K562 (cell line): ENCODE measurements around the gene SLC25A53. TPM values are rescaled to one million over a fixed set of nuclear protein-coding genes. Genes with fewer than 3 reads are reported as not detected.

Experiments used
- BRD9 ChIP-seq: fragments of 450-650 bp; IDR thresholded peaks from 2 replicates; pipeline ENCODE4 v1.6.1; 2018; ENCODE audit warnings: low read depth; ENCODE audit not compliant: partially characterized antibody
- CBFA2T2 ChIP-seq: fragments of 450-650 bp; conservative IDR thresholded peaks from 2 replicates; pipeline ENCODE4 v1.6.1; 2017; ENCODE audit warnings: mild to moderate bottlenecking
- CREB3L1 ChIP-seq: fragments of 450-650 bp; IDR thresholded peaks from 2 replicates; pipeline ENCODE4 v1.6.1; 2014; ENCODE audit warnings: low read depth, mild to moderate bottlenecking, moderate library complexity, borderline replicate concordance
- ELF2 ChIP-seq: fragments of 250-450 bp; sonication (Bioruptor Pico); IDR thresholded peaks from 2 replicates; pipeline ENCODE4 v1.5.0; 2021; ENCODE audit warnings: mild to moderate bottlenecking
- KDM1A ChIP-seq, 2 experiments: fragments of 450-650 bp; IDR thresholded peaks; 2 replicates each; pipeline ENCODE4 v1.6.1; 2016; ENCODE audit warnings: mild to moderate bottlenecking in 2 of 2
- L3MBTL2 ChIP-seq: fragments of 450-650 bp; IDR thresholded peaks from 2 replicates; pipeline ENCODE4 v1.6.1; 2016; ENCODE audit warnings: mild to moderate bottlenecking, moderate library complexity
- MBD2 ChIP-seq: sonication (generic); IDR thresholded peaks from 2 replicates; pipeline ENCODE4 v1.6.1; 2016; ENCODE audit warnings: low read depth, borderline replicate concordance
- POLR3A ChIP-seq: IDR thresholded peaks from 2 replicates; pipeline ENCODE4 v1.6.1; 2011; ENCODE audit warnings: borderline replicate concordance, mild to moderate bottlenecking, moderate library complexity; ENCODE audit not compliant: insufficient read length, insufficient read depth; ENCODE audit errors: extremely low read depth
- RBFOX2 ChIP-seq: fragments of 200-400 bp; formaldehyde crosslinking; IDR thresholded peaks from 2 replicates; pipeline ENCODE4 v1.6.1; 2017; ENCODE audit warnings: low read depth, mild to moderate bottlenecking, low read length, moderate library complexity
- SMARCA4 ChIP-seq: fragments of 450-650 bp; IDR thresholded peaks from 2 replicates; pipeline ENCODE4 v1.6.1; 2016
- SPI1 ChIP-seq: IDR thresholded peaks from 2 replicates; pipeline ENCODE4 v1.6.1; 2011; ENCODE audit warnings: low read depth, low read length, control low read depth, borderline replicate concordance
- TBP ChIP-seq: optimal IDR thresholded peaks from 2 replicates; pipeline ENCODE3; 2011; ENCODE audit warnings: low read depth, low read length, improper control_type of control experiment
- TFAP4 ChIP-seq: sonication (generic); formaldehyde crosslinking; IDR thresholded peaks from 2 replicates; pipeline ENCODE4 v1.8.0; 2022; ENCODE audit warnings: missing genetic modification reagents, mild to moderate bottlenecking, moderate library complexity, borderline replicate concordance
- ZBTB12 ChIP-seq: fragments of 250-450 bp; sonication (Bioruptor Pico); IDR thresholded peaks from 2 replicates; pipeline ENCODE4 v1.4.0; 2020
- ZBTB5 ChIP-seq: fragments of 450-650 bp; IDR thresholded peaks from 2 replicates; pipeline ENCODE4 v1.6.1; 2017; ENCODE audit warnings: antibody characterized with exemption
- ZNF184 ChIP-seq: sonication (generic); formaldehyde crosslinking; IDR thresholded peaks from 2 replicates; pipeline ENCODE4 v1.5.0; 2020; ENCODE audit warnings: missing genetic modification reagents
- ZNF592 ChIP-seq: fragments of 450-650 bp; IDR thresholded peaks from 2 replicates; pipeline ENCODE4 v1.6.1; 2017; ENCODE audit warnings: antibody characterized with exemption, mild to moderate bottlenecking
- ZNF668 ChIP-seq: fragments of 250-450 bp; sonication (Bioruptor Pico); IDR thresholded peaks from 2 replicates; pipeline ENCODE4 v1.8.0; 2022; ENCODE audit warnings: mild to moderate bottlenecking, inconsistent platforms
- polyA plus RNA-seq, 8 experiments: library from polyadenylated mRNA; depleted of rRNA in 4 of 8; stranded (reverse) in 5 of 8; unstranded in 3 of 8; fragments of >200 nt; fragmentation: Nextera tagmentation in 2 of 8; fragmentation: Illumina TruSeq in 1 of 8; extraction: Ambion mirVana in 2 of 8; extraction: Trizol in 1 of 8; gene quantifications; 2 replicates each; pipeline versions ENCODE4 v1.2.1 to v1.2.3, GENCODE V29; 2011 to 2014; ENCODE audit warnings: inconsistent platforms in 1 of 8, missing spikeins in 1 of 8
- total RNA-seq, 7 experiments: library from RNA; depleted of rRNA in 6 of 7; stranded (reverse); fragments of >200 nt in 6 of 7; fragmentation: Illumina TruSeq in 2 of 7; extraction: Trizol in 2 of 7; gene quantifications; 2 replicates each; pipeline versions ENCODE4 v1.2.1 to v1.2.3, GENCODE V29; 2011 to 2021; ENCODE audit warnings: low replicate concordance in 1 of 7

SLC25A53 gene
- total and polyA plus RNA-seq, 9 of the 15 experiments (the other 6 are each of a cell fraction or from before 2014, with no cell fraction given), result 2.4 to 8.6 (median 5.6) TPM

GRCh38 chrX:104165894-104166734 is 9.3 kb upstream of the SLC25A53 start, which contains the start of gene FAM199X (continued):
- TF ChIP-seq CBFA2T2 (no peak), ZNF592 (no peak), ZNF668 (no peak), POLR3A (no peak), CREB3L1 (no peak; the same call in 1 of the 2 replicates), TBP (peak; percentile 41), ELF2 (CRISPR knock-in tag) (no peak), TFAP4 (CRISPR knock-in tag) (peak; percentile 40; the same call in 1 of the 2 replicates), ZNF184 (no peak), SPI1 (0 out of 2 replicates have a peak, but pooled peaks have one; percentile 2), MBD2 (no peak), L3MBTL2 (peak; percentile 52; the same call in 1 of the 2 replicates), SMARCA4 (peak; percentile 38; the same call in 1 of the 2 replicates), KDM1A (IDR thresholded peaks at IDR 0.05) (peak in 1 of 2 experiments; percentile 22; a peak in 2 of 4 replicates), BRD9 (peak; percentile 61), ZBTB12 (CRISPR knock-in tag) (no peak), ZBTB5 (no peak), RBFOX2 (peak; percentile 81)
